Astrocyte (in vitro differentiated cells and primary cell): ENCODE data around the gene ASH1L.

Experiments used
- CTCF ChIP-seq: IDR thresholded peaks from 2 replicates; pipeline ENCODE4 v1.5.1; 2011; ENCODE audit warnings: low read depth, mild to moderate bottlenecking, inconsistent platforms, low read length, moderate library complexity; ENCODE audit not compliant: insufficient read depth
- EZH2 ChIP-seq: IDR thresholded peaks from 2 replicates; pipeline ENCODE4 v1.6.1; 2012; ENCODE audit warnings: mild to moderate bottlenecking, low read length, inconsistent platforms; ENCODE audit not compliant: insufficient read depth

GRCh38 chr1:155569988-155570592 is 7.5 kb upstream of the ASH1L start:
- no peak for TF ChIP-seq CTCF
- no peak for TF ChIP-seq EZH2
